ENCODE results near the gene ULK2.
"Not testable (repeated sequence)": the region's sequence is repeated elsewhere in the genome, so short reads cannot be mapped to it uniquely, and the experiment has no call there.

Gene ULK2

GRCh38 chr17:19860647-19861177, 7.0 kb downstream of the ULK2 start:
- not testable (repeated sequence) for DNase-seq

DNA sequence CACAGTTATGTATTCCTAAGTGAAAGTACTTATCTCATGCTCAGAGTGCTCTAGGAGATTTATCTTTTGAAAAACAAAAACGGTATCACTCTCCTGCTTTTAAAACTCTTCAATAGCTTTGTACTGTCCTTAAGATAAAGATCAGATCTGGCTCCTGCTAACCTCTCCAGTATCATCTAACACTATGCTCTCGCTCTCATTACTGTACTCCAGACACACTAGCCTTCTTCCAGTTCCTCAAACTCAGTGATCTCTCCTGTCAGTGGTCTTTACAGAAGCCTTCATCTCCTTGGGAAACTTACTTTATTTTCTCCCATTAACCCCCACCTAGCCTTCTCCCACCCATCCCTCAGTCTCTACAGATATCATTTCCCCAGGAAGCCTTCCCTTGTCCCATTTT, 10.1 kb downstream of the ULK2 start:
- DNase-seq, result no peak

DNA sequence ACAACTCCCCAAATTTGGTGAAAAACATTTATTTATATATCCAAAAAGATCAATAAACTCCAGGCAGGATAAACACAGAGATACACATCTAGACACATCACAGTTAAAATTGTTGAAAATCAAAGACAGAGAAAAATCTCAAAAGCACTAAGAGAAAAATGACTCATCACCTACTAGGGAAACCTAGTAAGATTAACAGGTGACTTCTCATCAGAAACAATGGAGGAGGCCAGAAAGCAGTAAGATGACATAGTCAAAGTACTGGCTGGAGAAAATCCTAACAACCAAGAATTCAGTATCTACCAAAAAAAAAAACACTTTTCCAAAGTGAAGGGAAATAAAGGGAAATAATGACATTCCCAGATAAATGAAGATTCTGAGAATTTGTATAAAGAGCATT, 33.8 kb downstream of the ULK2 start:
- no peak for DNase-seq

DNA sequence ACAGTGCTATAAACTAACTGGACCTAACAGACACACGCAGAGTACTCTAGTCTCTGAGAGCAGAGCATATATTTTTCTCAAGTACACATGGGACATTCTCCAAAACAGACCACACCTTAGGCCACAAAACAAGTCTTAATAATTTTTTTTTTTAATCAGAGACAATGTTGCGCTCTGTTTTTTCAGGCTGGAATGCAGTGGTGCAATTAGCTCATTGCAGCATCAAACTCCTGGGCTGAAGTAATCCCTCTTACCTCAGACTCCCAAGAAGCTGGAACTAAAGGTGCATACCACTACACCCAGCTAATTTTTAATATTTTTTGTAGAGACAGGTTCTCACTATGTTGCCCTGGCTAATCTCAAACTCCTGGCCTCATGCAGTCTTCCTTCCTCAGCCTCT, 37.7 kb downstream of the ULK2 start:
- DNase-seq, result no peak

- peak; percentile 9 for DNase-seq
These were observed 55.3 kb downstream of the ULK2 start for GRCh38 chr17:19812407-19812806.

- DNase-seq, result peak; percentile 14
These were observed 62.7 kb downstream of the ULK2 start for GRCh38 chr17:19805006-19805405.

- no peak for DNase-seq
These were observed 67.2 kb downstream of the ULK2 start for GRCh38 chr17:19800571-19800970.

DNA sequence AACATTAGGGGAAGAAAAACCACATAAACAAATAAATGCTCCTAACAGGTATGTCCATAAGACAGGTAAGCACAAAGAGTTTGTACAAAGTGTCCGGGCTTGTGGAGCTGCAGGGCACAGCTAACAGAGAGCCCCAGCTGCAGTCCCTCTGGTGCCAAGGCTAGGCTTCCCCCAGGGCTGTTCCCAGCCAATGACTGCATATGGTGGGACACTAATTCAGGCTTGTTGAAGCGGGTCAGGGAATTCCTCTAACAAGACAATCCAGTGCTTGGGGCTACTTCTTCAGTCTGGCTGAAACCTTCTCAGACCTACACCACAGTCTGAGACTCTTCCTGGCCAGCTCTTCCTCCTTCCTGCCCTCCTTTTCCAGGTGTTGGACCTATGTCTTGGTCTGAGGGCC, 67.9 kb downstream of the ULK2 start:
- no peak for DNase-seq

- no peak for DNase-seq
These were observed 71.3 kb downstream of the ULK2 start for GRCh38 chr17:19796457-19796856.

DNA sequence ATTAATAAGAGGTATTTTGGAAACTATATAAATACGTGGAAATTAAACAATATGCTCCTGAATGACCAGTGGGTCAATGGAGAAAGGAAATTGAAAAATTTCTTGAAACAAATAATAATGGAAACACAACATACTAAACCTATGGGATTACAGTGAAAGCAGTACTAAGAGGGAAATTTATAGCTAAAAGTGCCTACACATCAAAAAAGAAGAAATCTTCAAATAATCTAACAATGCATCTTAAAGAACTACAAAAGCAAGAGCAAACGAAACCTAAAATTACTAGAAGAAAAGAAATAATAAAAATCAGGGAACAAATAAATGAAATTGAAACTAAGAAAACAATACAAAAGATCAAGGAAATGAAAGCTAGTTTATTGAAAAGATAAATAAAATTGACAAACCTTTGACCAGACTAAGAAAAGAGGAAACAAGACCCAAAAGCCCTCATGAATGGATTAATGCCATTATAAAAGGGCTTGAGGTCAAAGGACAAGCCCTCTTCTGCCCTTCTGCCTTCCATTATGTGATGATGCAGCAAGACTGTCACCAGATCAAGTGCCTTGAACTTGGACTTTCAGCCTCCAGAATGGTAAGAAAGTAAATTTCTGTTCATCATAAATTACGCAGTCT, 75.7 kb downstream of the ULK2 start:
- no peak for DNase-seq

DNA sequence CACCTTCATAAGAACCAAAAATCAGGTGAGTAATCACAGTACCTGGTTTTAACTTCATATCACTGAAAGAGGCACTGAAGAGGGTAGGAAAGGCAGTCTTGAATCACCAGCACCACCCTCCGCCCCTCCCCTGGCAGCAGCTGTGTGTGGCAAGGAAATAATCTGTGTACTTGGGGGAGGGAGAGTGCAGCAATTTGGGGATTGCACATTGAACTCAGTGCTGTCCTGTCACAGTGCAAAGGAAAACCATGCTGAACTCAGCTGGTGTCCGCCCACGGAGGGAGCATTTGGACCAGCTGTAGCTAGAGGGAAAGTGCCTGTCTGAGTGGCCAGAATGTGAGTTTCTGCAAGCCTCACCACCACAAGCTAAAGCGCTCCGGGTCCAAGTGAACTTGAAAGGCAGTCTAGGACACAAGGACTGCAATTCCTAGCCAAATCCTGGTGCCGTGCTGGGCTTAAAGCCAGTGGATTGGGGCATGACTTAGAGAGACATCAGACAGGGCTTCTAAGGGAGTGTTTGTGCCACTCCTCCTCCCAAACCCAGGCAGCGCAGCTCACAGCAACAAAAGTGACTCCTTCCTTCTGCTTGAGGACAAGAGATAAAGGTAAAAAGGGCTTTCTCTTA, 79.9 kb downstream of the ULK2 start:
- DNase-seq, result no peak

DNA sequence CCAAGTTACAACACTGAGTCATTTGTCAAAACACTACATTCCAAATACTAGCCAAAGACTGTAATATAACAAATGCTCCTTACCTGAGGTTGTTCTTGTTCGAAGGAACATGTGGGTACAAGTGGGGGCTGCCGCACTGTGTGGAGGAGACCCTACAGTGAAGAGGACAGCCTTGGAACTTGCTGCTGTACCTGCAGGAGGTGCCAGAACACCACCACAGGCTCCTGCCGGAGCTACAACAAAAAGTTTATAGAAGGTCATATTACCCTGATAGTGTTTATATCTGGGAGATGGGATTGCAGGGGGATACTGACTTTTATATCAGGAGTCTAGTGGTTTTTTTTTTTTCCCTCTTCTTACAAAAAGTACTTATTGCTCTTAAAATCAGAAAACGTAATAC, 81.9 kb downstream of the ULK2 start:
- no peak for DNase-seq

DNA sequence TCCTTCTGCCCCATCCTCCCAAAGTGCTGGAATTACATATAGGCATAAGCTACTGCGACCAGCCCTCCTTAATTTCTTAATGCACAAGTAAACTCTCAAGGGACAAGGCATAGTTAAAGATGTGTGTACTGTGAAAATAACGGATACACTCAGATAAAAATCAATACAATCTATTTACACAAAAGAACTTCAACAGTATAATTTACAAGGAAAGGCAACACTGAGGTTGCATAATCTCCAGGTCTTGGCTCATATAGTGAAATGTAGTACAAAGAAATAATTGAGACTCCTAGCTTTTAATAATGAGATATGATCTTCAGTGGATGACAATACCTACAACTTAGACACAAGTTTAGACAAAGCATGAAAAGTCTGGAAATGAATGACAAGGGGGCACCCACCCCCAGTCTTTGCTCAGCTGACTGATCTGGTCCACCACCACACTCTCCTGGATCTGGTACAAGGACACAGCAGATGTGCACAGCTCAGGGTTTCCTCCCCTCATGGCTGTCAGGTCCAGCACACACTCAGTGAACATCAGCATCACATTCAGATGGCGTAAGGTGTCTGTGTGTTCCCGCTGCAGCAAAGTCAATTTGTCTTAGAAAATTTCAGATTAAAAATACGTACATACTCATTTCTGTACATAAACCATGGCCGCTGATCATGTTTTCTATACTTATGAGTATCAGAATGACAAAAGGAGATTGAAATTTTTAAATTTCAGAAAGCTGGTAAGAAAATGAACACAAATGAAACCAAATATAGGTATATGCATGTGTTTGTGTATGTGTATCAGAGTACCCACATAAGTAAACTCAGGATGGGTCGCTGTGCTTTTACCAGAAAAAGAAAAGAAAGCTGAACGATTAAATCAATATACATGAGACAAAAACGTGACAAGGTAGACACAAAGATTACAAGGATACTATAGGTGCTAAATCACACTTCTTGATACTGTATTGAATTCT, 86.0 kb downstream of the ULK2 start:
- no peak for DNase-seq

DNA sequence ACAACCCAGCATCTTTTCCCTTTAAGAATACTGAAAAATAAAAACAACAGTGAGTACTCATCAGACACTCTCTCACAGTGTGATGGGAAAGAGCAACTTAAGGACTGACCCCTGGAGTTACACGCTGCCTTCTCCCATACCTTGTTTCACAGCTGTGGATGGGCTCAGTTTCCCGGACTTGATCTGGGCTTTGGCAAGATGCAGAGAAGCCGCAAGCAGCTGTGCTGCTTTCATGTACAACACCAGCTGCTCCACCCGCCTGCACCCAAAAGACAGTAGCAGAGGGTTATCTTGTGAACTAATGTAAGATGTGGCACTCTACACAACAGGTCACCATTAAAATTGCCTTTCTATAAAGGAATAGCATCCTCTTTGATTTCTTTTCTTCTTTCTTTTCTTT, 86.9 kb downstream of the ULK2 start:
- no peak for DNase-seq

GRCh38 chr17:19773534-19773933, 94.2 kb downstream of the ULK2 start:
- no peak for DNase-seq

DNA sequence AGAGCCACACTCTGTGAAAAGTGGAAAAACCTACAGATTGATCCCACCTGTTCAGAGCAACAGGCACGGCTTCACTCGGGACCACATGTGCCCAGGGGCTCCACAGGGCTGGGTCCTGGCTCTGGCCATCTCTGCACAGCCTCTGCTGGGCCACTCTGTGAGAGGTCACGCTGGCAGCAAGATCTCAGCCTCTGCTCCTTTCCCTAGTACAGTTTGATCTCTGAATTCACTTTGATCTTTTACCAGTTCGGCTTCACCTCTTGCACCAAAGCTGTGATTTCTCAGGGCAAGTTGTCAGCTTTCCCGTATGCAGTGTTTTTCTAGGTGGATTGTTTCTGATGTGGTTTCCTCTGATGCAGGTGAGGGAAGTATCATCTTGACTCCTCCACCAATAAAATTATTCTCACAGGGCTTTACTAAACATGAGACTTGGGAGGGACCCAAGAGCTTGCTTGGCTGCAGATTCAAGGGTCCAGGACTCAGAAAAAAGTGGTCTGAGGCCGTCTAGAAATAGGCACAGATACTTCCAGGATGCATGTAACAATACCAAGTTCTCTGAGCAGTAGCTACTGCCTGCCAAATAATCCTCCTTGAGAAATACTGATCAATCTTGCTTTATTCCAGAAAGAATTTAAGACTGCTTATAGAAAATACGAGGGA, 95.6 kb downstream of the ULK2 start:
- no peak for DNase-seq

DNA sequence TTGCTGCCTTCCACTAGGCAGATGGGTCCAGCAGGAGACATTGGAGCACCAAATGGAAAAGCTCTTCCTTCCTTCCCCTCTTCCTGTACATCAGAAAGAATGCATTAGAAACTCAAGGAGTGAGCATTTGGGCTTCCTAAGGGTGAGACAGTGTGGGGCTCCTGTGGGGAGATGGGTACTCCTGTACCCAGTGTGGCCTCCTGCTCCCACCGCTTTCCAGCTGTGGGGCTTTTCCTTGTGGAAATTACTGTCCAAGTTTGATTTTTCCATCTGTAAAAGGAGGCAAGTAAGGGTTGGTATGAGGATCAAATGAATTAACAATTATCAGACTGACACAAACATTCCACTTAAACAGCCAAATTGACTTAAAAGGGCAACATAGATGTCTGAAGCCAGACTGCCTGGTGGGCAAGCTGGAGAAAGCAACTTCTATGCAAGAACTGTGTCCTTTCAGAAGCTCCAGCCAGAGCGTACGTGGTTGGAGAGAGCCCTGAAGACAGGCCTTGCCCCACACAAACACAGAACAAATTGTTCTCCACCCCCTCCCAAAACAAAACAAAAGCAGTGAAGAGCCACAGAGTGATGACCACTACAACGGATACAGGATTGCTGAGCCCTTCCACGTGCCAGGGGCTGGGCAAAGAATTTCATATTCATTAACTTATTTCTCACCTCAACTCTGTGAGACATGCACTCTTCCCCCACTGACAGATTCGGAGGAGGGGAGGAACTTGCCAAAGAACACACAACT, 96.6 kb downstream of the ULK2 start:
- no peak for DNase-seq

DNA sequence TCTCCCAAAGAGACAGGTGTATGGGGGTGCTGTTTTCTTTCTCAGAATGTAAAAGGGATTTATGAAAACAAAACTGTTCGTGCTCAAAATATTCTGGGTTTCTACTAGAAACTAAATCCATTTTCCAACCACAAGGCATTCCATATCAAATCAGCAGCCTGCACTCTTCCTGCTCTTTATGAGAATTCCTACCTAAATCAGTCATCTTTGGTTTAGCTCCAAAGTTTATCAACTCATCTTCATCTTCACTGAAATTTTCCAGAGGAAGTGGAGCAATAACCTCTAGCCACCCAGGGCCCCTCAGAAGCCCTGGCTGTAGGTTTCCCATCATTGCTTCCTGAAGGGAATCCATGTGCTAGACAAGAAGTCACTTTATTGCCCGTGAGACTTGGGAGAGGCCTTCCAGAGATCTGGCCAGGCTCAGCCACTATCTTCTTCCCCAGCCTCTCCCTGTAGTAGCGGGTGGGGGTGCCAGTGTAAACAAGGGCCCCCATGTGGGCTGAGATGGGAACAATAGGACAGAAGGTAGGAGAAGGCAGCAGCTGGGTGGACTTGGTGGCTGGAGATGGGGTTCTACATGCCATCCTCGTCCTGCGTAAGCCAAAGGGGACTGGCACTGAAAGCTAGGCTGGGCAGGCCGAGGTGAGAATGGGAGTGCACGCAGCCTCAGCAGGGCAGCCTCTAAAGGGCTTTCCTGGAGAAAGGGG, 97.6 kb downstream of the ULK2 start:
- peak; percentile 81 for DNase-seq

DNA sequence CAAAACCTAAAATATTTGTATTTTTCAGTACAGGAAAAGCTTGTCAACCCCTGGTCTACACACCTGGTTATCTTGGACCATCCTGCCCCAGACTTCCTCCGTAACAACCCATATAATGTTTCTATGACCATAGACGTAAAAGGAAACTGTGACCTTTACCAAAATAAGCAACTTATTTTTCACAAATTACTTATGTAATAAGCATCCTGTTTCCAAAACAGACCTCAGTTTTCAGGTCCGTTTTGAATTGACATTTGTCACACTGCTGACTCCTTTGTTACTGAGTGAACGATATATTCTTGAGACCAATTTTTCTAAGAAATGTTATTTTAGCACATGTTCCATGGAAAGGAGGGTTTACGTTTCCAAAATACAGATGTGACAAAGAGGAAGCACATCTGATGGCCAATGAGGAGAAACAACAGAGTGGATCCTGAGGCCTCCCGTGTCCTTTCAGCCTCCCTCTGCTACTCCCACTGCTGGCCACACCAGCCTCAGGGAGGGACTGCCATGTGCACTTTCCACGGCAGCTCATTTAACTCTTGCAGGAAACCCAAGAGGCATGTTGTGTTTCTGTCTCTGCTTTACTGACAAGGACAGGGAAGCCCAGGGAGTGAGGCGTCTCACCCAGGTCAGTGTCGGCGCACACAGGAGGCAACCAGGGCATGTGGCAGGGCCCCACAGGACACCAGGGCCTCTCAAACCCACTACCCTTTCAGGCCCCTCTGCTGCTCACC, 99.5 kb downstream of the ULK2 start:
- no peak for DNase-seq

- DNase-seq, result peak; percentile 48
These were observed 101.1 kb downstream of the ULK2 start for GRCh38 chr17:19766421-19767270.
